ENCODE measurements around the gene DTNB. TPM values are rescaled to one million over a fixed set of nuclear protein-coding genes. Genes with fewer than 3 reads are reported as not detected.
A peak's percentile ranks its signal among the peaks of the same experiment; 100 is the strongest.

Gene DTNB
- total and polyA plus RNA-seq, 8 donors = 10.5 to 70.0 (median 33.7) TPM

- H3K27me3 ChIP-seq = no peaks in the 10 kb centered on the region
- WGBS, 5 donors = 78 to 87% (median 83%) methylated on average over 8 of the region's 8 CpGs
- H3K4me1 ChIP-seq = peaks cover 29 to 95% (median 59%) of the 10 kb centered on the region in 4 donors
- no peak overlapping the region for H3K27ac ChIP-seq
- no peaks in the 10 kb centered on the region for H3K36me3 ChIP-seq
- intact Hi-C loops (cut with DNase I; ENCODE audit: low total_unique reads) = no loop called here
- no peak for TF ChIP-seq POLR2A (IDR thresholded peaks at IDR 0.05)
- no peak for TF ChIP-seq EP300 (IDR thresholded peaks at IDR 0.05)
- TF ChIP-seq CTCF (IDR thresholded peaks at IDR 0.05) = no peak
- TF ChIP-seq POLR2AphosphoS5 (IDR thresholded peaks at IDR 0.05) = no peak
- H3K4me3 ChIP-seq = no peak overlapping the region
- no peaks in the 10 kb centered on the region for H3K9me3 ChIP-seq
- DNase-seq = no peak
These were observed 338.2 kb downstream of the DTNB start for GRCh38 chr2:25335204-25335603.

DNA sequence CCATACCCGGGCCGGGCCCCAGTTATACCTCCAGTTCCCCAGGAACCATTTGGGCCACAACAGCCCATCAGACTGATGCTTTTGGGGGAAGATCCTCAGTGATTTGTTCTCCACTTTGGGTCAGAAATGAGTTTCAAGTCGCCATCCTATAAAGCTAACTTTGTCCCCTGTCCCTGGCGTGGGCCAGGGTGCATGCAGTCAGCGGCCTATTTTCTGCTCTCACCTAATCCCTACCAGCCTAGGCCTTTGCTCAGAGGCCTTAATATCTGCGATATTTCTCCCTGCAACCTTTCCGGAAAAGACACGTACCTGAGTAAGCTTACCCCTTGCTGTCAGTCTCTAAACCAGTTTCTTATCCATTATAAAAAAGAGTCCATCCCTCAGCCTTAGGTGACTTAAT, 338.9 kb downstream of the DTNB start:
- H3K36me3 ChIP-seq = no peaks in the 10 kb centered on the region
- TF ChIP-seq POLR2AphosphoS5 (IDR thresholded peaks at IDR 0.05) = no peak
- TF ChIP-seq POLR2A (IDR thresholded peaks at IDR 0.05) = no peak
- no peak for TF ChIP-seq CTCF (IDR thresholded peaks at IDR 0.05)
- no peak overlapping the region for H3K27ac ChIP-seq
- intact Hi-C loops (cut with DNase I; ENCODE audit: low total_unique reads) = no loop called here
- DNase-seq = no peak
- no peaks in the 10 kb centered on the region for H3K9me3 ChIP-seq
- H3K27me3 ChIP-seq = no peaks in the 10 kb centered on the region
- no peak overlapping the region for H3K4me3 ChIP-seq
- 74 to 85% (median 80%) methylated on average over 8 of the region's 8 CpGs for WGBS, 5 donors
- peaks cover 22 to 95% (median 56%) of the 10 kb centered on the region in 4 donors for H3K4me1 ChIP-seq

DNA sequence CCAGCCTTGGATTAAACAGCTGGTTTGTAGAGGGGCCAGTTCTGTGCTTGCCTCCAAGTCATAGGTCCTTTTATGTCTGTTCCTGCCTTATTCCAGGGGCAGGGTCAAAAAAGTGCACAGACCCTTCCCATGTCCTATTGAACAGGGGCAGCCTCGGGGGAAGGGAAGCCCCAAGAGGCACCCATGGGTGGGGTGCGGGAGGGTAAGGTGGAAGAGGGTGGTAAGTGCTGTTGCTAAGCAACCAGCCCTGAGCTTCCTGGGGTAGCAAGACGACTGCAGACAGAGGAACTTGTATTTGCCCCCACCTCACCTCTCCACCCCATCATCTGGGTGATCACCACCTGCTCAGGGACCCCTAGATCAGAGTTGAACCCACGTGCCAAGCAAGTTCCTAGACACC, 339.4 kb downstream of the DTNB start:
- Histone ChIP-seq H3K27ac (no peak overlapping the region), H3K36me3 (no peaks in the 10 kb centered on the region), H3K4me1 (peaks cover 17 to 95% (median 53%) of the 10 kb centered on the region in 4 donors), H3K4me3 (no peak overlapping the region), H3K27me3 (no peaks in the 10 kb centered on the region), H3K9me3 (no peaks in the 10 kb centered on the region)
- no peak for DNase-seq
- TF ChIP-seq POLR2A (IDR thresholded peaks at IDR 0.05) (no peak), POLR2AphosphoS5 (IDR thresholded peaks at IDR 0.05) (no peak), EP300 (IDR thresholded peaks at IDR 0.05) (no peak), CTCF (IDR thresholded peaks at IDR 0.05) (no peak)
- intact Hi-C loops (cut with DNase I; ENCODE audit: low total_unique reads) = no loop called here
- 43 to 67% (median 53%) methylated on average over 3 to 4 of the region's 4 CpGs for WGBS, 5 donors

- DNase-seq = no peak
These were observed 340.8 kb downstream of the DTNB start for GRCh38 chr2:25332571-25332970.

More at GRCh38 chr2:25332571-25332970, 340.8 kb downstream of the DTNB start:
- Histone ChIP-seq H3K27me3 (no peaks in the 10 kb centered on the region), H3K4me3 (no peak overlapping the region), H3K9me3 (no peaks in the 10 kb centered on the region), H3K36me3 (peaks cover 0 to under 1% (median under 1%) of the 10 kb centered on the region in 4 donors), H3K4me1 (peaks cover 4 to 88% (median 46%) of the 10 kb centered on the region in 4 donors), H3K27ac (peak overlapping the region in 2 of 5 donors; percentile 5 to 39)
- intact Hi-C loops (cut with DNase I; ENCODE audit: low total_unique reads) = no loop called here
- no peak for TF ChIP-seq CTCF (IDR thresholded peaks at IDR 0.05)
- no peak for TF ChIP-seq EP300 (IDR thresholded peaks at IDR 0.05)
- no peak for TF ChIP-seq POLR2AphosphoS5 (IDR thresholded peaks at IDR 0.05)
- no peak for TF ChIP-seq POLR2A (IDR thresholded peaks at IDR 0.05)
- 56 to 91% (median 72%) methylated on average over 5 to 9 of the region's 9 CpGs for WGBS, 5 donors
